GM23248 (cell line): ENCODE results near the gene TMEM150A. TPM values are rescaled to one million over a fixed set of nuclear protein-coding genes. Genes with fewer than 3 reads are reported as not detected.
A peak's percentile ranks its signal among the peaks of the same experiment; 100 is the strongest.

Experiments
- DNase-seq: peaks from one replicate; pipeline ENCODE4 v3.0.0-alpha.2; 2015
- H2AFZ ChIP-seq: fragments of 200-600 bp; sonication (generic); 2 replicates; pipeline ENCODE4 v1.6.1; 2016; ENCODE audit warnings: antibody characterized with exemption
- H3F3A ChIP-seq: fragments of 200-600 bp; sonication (generic); 2 replicates; pipeline ENCODE4 v1.6.1; 2016; ENCODE audit warnings: mild to moderate bottlenecking, antibody characterized with exemption, mixed run types; ENCODE audit not compliant: insufficient read depth
- H3K27ac ChIP-seq: fragments of 200-600 bp; sonication (generic); 2 replicates; pipeline ENCODE4 v1.5.1; 2016; ENCODE audit warnings: mild to moderate bottlenecking
- H3K27me3 ChIP-seq: fragments of 200-600 bp; sonication (generic); replicated peaks from 2 replicates; pipeline ENCODE4 v1.6.1; 2016; ENCODE audit warnings: mild to moderate bottlenecking; ENCODE audit not compliant: insufficient read depth
- H3K36me3 ChIP-seq: fragments of 200-600 bp; sonication (generic); 2 replicates; pipeline ENCODE4 v1.6.1; 2016; ENCODE audit warnings: low read depth, mild to moderate bottlenecking
- H3K4me1 ChIP-seq: fragments of 200-600 bp; sonication (generic); 2 replicates; pipeline ENCODE4 v1.6.1; 2016; ENCODE audit warnings: mild to moderate bottlenecking; ENCODE audit not compliant: insufficient read depth
- H3K4me2 ChIP-seq: fragments of 200-600 bp; sonication (generic); one replicate; pipeline ENCODE4 v1.6.1; 2016; ENCODE audit warnings: mild to moderate bottlenecking; ENCODE audit not compliant: unreplicated experiment
- H3K4me3 ChIP-seq: fragments of 200-600 bp; sonication (generic); 2 replicates; pipeline ENCODE4 v1.5.1; 2016; ENCODE audit warnings: mild to moderate bottlenecking
- H3K79me2 ChIP-seq: fragments of 200-600 bp; sonication (generic); 2 replicates; pipeline ENCODE4 v1.6.1; 2016; ENCODE audit warnings: mild to moderate bottlenecking; ENCODE audit not compliant: insufficient read depth
- H3K9ac ChIP-seq: fragments of 200-600 bp; sonication (generic); 2 replicates; pipeline ENCODE4 v1.6.1; 2016; ENCODE audit warnings: mild to moderate bottlenecking
- H3K9me2 ChIP-seq: fragments of 200-600 bp; sonication (generic); 2 replicates; pipeline ENCODE4 v1.6.1; 2016; ENCODE audit warnings: mixed run types, mild to moderate bottlenecking, moderate library complexity; ENCODE audit not compliant: insufficient read depth
- H3K9me3 ChIP-seq: fragments of 200-600 bp; sonication (generic); one replicate; pipeline ENCODE4 v1.6.1; 2017; ENCODE audit warnings: low read depth
- H4K20me1 ChIP-seq: fragments of 200-600 bp; sonication (generic); 2 replicates; pipeline ENCODE4 v1.6.0; 2016; ENCODE audit not compliant: insufficient read depth
- EZH2 ChIP-seq: fragments of 200-600 bp; sonication (generic); IDR thresholded peaks from 2 replicates; pipeline ENCODE4 v1.6.1; 2018; ENCODE audit warnings: antibody characterized with exemption, mild to moderate bottlenecking; ENCODE audit not compliant: insufficient read depth, poor library complexity, severe bottlenecking
- EZH2phosphoT487 ChIP-seq: fragments of 200-600 bp; sonication (generic); IDR thresholded peaks from 2 replicates; pipeline ENCODE4 v1.6.1; 2018; ENCODE audit warnings: antibody characterized with exemption, moderate library complexity, mild to moderate bottlenecking, low read depth; ENCODE audit not compliant: insufficient read depth
- WGBS, 2 experiments: methylation state at CpG; one replicate each; pipeline ENCODE4 v1.1.6; 2015 to 2017; ENCODE audit warnings: low lambda C conversion rate in 2 of 2, low coverage in 1 of 2; ENCODE audit errors: missing lambda C conversion rate in 2 of 2; 5-methylcytosine and 5-hydroxymethylcytosine counted together
- in situ Hi-C: fragments of 300-500 bp; cut with MboI; formaldehyde crosslinking; loops from 2 replicates; pipeline ENCODE4 v1.15.0; 2020
- polyA plus RNA-seq: library from polyadenylated mRNA; unstranded; fragments of >200 nt; fragmentation: Nextera tagmentation; extraction: Ambion mirVana; gene quantifications from 2 replicates; pipeline ENCODE4 v1.2.1, GENCODE V29; 2016
- small RNA-seq: library from RNA; depleted of rRNA; stranded (forward); fragments of <200 nt; gene quantifications from one replicate; pipeline ENCODE3, GENCODE V24; 2014; ENCODE audit warnings: low read depth, low replicate concordance
- total RNA-seq: library from RNA; depleted of rRNA; stranded (reverse); fragments of >200 nt; shearing (Covaris generic); gene quantifications from 2 replicates; pipeline ENCODE4 v1.2.3, GENCODE V29; 2014; rRNA removed

Gene TMEM150A
- total and polyA plus RNA-seq, 2 experiments from 2014 or later, result 20.9 to 35.7 TPM

DNA sequence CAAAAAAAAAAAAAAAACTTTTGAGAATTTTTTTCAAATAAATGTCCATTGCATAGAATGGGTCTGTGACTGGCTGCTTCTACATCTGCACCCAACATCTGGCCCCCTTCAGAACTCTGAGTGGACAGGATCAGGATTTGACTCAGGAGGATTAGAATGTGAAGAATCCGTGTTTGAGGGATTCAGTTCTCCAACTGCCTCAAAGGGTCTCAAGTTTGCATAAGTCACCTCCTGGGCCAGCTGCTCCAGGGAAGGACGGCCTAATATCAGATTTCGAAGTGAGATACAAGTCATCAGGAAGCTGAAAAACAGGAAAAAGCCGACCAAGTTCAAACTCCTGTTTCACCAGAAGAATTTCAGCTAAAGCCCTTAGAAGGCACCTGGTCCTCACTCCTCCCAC, 52.7 kb downstream of the TMEM150A start:
- H3K4me2 ChIP-seq, result peak overlapping the region; percentile 55
- peaks cover 24% of the 10 kb centered on the region for H3K4me1 ChIP-seq
- no peaks in the 10 kb centered on the region for H3K27me3 ChIP-seq
- H3K9me2 ChIP-seq, result no peaks in the 10 kb centered on the region
- TF ChIP-seq EZH2phosphoT487 (no peak), EZH2 (no peak)
- H3K9me3 ChIP-seq, result no peaks in the 10 kb centered on the region
- H2AFZ ChIP-seq, result no peak overlapping the region
- DNase-seq, result peak; percentile 88
- peak overlapping the region; percentile 28; the same call in 1 of the 2 replicates for H3K9ac ChIP-seq
- no peak overlapping the region for H3K4me3 ChIP-seq
- H3K36me3 ChIP-seq, result peaks cover 30% of the 10 kb centered on the region
- H3F3A ChIP-seq, result peaks cover 71% of the 10 kb centered on the region
- no peaks in the 10 kb centered on the region for H4K20me1 ChIP-seq
- H3K27ac ChIP-seq, result peak overlapping the region; percentile 65
- WGBS, 2 experiments, result 3 to 7% methylated on average over 4 of the region's 4 CpGs
- in situ Hi-C loops, result loop anchor here (5.0 kb wide), 1 partner anchor 128 kb away; no protein-coding TSS in a partner anchor
- H3K79me2 ChIP-seq, result peaks cover 8% of the 10 kb centered on the region; the same call in 1 of the 2 replicates

DNA sequence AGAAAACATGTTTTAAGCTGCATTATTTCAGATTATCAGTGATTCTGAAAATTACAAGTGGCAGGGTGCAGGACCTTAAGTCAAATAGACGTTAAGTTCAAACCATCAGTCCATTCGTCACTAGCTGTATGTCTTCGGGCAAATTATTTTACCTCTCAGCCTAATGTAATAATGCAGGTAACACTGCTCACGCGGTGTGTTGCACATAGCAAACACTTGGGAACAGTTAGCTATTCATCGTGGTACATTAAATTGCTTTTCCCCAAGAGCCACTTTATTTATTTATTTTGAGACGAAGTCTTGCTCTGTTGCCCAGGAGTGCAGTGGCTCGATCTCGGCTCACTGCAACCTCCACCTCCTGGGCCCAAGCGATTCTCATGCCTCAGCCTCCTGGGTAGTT, 53.4 kb downstream of the TMEM150A start:
- Histone ChIP-seq H3K79me2 (peaks cover 13% of the 10 kb centered on the region; the same call in 1 of the 2 replicates), H2AFZ (no peak overlapping the region), H3K9me3 (no peaks in the 10 kb centered on the region), H3K9ac (no peak overlapping the region), H3K27ac (peak overlapping the region; percentile 65), H3F3A (peaks cover 78% of the 10 kb centered on the region), H3K36me3 (peaks cover 34% of the 10 kb centered on the region), H3K9me2 (no peaks in the 10 kb centered on the region), H4K20me1 (no peaks in the 10 kb centered on the region), H3K4me3 (no peak overlapping the region), H3K4me2 (peak overlapping the region; percentile 55), H3K4me1 (peaks cover 27% of the 10 kb centered on the region), H3K27me3 (no peaks in the 10 kb centered on the region)
- 81 to 85% methylated on average over 10 of the region's 10 CpGs for WGBS, 2 experiments
- TF ChIP-seq EZH2, result no peak
- TF ChIP-seq EZH2phosphoT487, result no peak
- in situ Hi-C loops, result loop anchor here (5.0 kb wide), 1 partner anchor 127 kb away; no protein-coding TSS in a partner anchor
- no peak for DNase-seq

DNA sequence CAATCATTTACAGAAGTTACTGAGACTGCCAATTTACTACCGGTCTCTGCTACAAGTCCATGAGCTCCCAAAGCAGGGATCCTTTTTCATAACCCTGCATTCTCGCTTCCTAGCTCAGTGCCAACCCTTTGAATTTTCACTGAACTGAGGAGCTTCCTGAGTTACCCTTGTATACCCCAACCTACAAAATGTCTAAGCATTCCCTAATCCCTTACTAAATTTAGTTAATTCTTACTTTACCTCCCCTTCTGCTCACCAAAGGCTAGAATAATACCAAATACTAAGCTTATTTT, 53.9 kb downstream of the TMEM150A start:
- Histone ChIP-seq H3K9me3 (no peaks in the 10 kb centered on the region), H3K27ac (peak overlapping the region; percentile 22), H3K9me2 (no peaks in the 10 kb centered on the region), H3K36me3 (peaks cover 37% of the 10 kb centered on the region), H3K4me2 (no peak overlapping the region), H3K4me3 (no peak overlapping the region), H3K27me3 (no peaks in the 10 kb centered on the region), H2AFZ (no peak overlapping the region), H3K4me1 (peaks cover 27% of the 10 kb centered on the region), H3K9ac (no peak overlapping the region), H3K79me2 (peaks cover 14% of the 10 kb centered on the region), H4K20me1 (no peaks in the 10 kb centered on the region), H3F3A (peaks cover 84% of the 10 kb centered on the region)
- peak; percentile 15 for DNase-seq
- TF ChIP-seq EZH2phosphoT487 (no peak), EZH2 (no peak)
- in situ Hi-C loops, result loop anchor here (5.0 kb wide), 1 partner anchor 126 kb away; no protein-coding TSS in a partner anchor
- 67 to 69% methylated on average over 2 of the region's 2 CpGs for WGBS, 2 experiments

Small RNA genes within 50 kb of the gene (small RNA-seq; reads per million reads assigned to genes)
- gene RN7SL126P, result not detected

Other genes with a start within 250 kb of the TMEM150A start
- 46.0 and 68.6 TPM in 2 replicates for gene RETSAT, start 248.2 kb downstream of the TMEM150A start, total RNA-seq
- gene RETSAT, start 248.2 kb downstream of the TMEM150A start, polyA plus RNA-seq, result 15.6 and 20.4 TPM in 2 replicates
- gene ELMOD3, start 247.9 kb downstream of the TMEM150A start, total RNA-seq, result 15.4 and 23.8 TPM in 2 replicates
- 12.8 and 15.3 TPM in 2 replicates for gene ELMOD3, start 247.9 kb downstream of the TMEM150A start, polyA plus RNA-seq
- gene CAPG, start 192.3 kb downstream of the TMEM150A start, total RNA-seq, result 223 and 249 TPM in 2 replicates
- gene CAPG, start 192.3 kb downstream of the TMEM150A start, polyA plus RNA-seq, result 346 and 384 TPM in 2 replicates
- not detected in 2 replicates for gene SH2D6, start 184.0 kb downstream of the TMEM150A start, total RNA-seq
- gene SH2D6, start 184.0 kb downstream of the TMEM150A start, polyA plus RNA-seq, result 0.31 TPM in 1 of 2 replicates, not detected in the other
- gene MAT2A, start 63.5 kb downstream of the TMEM150A start, total RNA-seq, result 104 and 125 TPM in 2 replicates
- 193 and 217 TPM in 2 replicates for gene MAT2A, start 63.5 kb downstream of the TMEM150A start, polyA plus RNA-seq
- gene GGCX, start 41.2 kb downstream of the TMEM150A start, total RNA-seq, result 74.7 and 81.3 TPM in 2 replicates
- 62.7 and 65.4 TPM in 2 replicates for gene GGCX, start 41.2 kb downstream of the TMEM150A start, polyA plus RNA-seq
- gene VAMP8, start 25.1 kb downstream of the TMEM150A start, total RNA-seq, result 1.7 TPM in 1 of 2 replicates, not detected in the other
- 1.0 and 1.2 TPM in 2 replicates for gene VAMP8, start 25.1 kb downstream of the TMEM150A start, polyA plus RNA-seq
- 50.3 and 59.0 TPM in 2 replicates for gene VAMP5, start 18.3 kb downstream of the TMEM150A start, total RNA-seq
- 287 and 289 TPM in 2 replicates for gene VAMP5, start 18.3 kb downstream of the TMEM150A start, polyA plus RNA-seq
- 159 and 178 TPM in 2 replicates for gene RNF181, start 7.0 kb downstream of the TMEM150A start, total RNA-seq
- 294 and 308 TPM in 2 replicates for gene RNF181, start 7.0 kb downstream of the TMEM150A start, polyA plus RNA-seq
- 9.8 and 19.5 TPM in 2 replicates for gene C2orf68, start 9.4 kb upstream of the TMEM150A start, total RNA-seq
- 30.4 and 31.3 TPM in 2 replicates for gene C2orf68, start 9.4 kb upstream of the TMEM150A start, polyA plus RNA-seq
- gene USP39, start 13.5 kb upstream of the TMEM150A start, total RNA-seq, result 41.4 and 44.5 TPM in 2 replicates
- gene USP39, start 13.5 kb upstream of the TMEM150A start, polyA plus RNA-seq, result 43.3 and 43.7 TPM in 2 replicates
- gene SFTPB, start 65.5 kb upstream of the TMEM150A start, total RNA-seq, result not detected in 2 replicates
- gene SFTPB, start 65.5 kb upstream of the TMEM150A start, polyA plus RNA-seq, result not detected in 2 replicates
- not detected in 2 replicates for gene GNLY, start 91.7 kb upstream of the TMEM150A start, total RNA-seq
- gene GNLY, start 91.7 kb upstream of the TMEM150A start, polyA plus RNA-seq, result not detected in 2 replicates
- 40.7 and 50.1 TPM in 2 replicates for gene ATOH8, start 151.3 kb upstream of the TMEM150A start, total RNA-seq
- 12.0 and 12.7 TPM in 2 replicates for gene ATOH8, start 151.3 kb upstream of the TMEM150A start, polyA plus RNA-seq